Measurements from ENCODE around the gene RAB11FIP2.

The RAB11FIP2 gene

DNA sequence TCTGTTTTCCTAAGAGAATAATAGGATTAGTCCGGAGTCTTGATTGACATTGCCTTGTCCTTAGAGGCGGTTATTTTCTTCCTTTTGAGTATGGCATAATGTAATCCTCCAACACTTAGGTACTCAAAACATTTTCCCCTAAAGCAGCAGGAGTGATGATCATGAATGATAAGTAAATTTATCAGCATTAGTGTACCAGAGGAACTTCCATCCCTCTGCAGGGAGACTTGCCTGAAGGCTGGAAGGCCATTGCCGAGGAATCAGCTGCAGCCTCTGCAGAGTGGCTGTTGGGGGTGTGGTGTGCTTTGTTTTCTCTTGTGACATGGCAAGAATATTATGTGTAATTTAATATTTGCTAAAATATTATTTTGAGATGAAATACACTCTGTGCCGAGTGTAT lies 56.8 kb downstream of the RAB11FIP2 start:
- Histone ChIP-seq H3K27ac (ENCODE audit: insufficient read depth, low read depth, low read length, poor library complexity, severe bottlenecking) (no peak overlapping the region), H3K4me1 (ENCODE audit: control insufficient read depth, insufficient read depth, low read length) (peaks cover 14% of the 10 kb centered on the region), H3K27me3 (ENCODE audit: control insufficient read depth, insufficient read depth, low read length, poor library complexity, severe bottlenecking) (no peaks in the 10 kb centered on the region), H3K4me3 (ENCODE audit: insufficient read depth, low read depth, low read length) (no peak overlapping the region), H3K9me3 (ENCODE audit: control insufficient read depth, low read length) (no peaks in the 10 kb centered on the region), H3K36me3 (ENCODE audit: control insufficient read depth, insufficient read depth, low read length) (no peaks in the 10 kb centered on the region)
- WGBS, 2 experiments = 86 to 89% methylated on average over 2 of the region's 4 CpGs

DNA sequence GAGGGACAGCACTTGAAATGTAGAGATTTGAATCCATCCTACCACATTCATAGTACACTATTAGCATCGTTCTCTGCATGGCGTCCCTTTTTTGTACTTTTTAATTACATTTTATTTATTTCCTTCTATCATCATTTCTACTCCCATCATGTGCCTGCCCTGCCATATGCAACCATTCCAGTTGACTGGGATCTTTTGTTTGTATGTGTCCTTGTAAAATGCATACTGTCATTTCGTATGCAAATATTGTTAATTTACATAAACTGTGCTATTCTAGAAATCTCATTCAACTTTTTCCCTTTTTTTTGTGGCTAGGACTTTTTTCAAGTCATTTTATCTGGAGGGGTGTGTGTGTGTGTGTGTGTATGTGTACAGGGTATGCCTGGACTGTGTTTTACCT lies 57.9 kb downstream of the RAB11FIP2 start:
- H3K4me1 ChIP-seq (ENCODE audit: control insufficient read depth, insufficient read depth, low read length) = peaks cover 14% of the 10 kb centered on the region
- no peak overlapping the region for H3K27ac ChIP-seq (ENCODE audit: insufficient read depth, low read depth, low read length, poor library complexity, severe bottlenecking)
- 97 to 100% methylated on average over 2 of the region's 3 CpGs for WGBS, 2 experiments
- no peaks in the 10 kb centered on the region for H3K36me3 ChIP-seq (ENCODE audit: control insufficient read depth, insufficient read depth, low read length)
- H3K9me3 ChIP-seq (ENCODE audit: control insufficient read depth, low read length) = no peaks in the 10 kb centered on the region
- H3K4me3 ChIP-seq (ENCODE audit: insufficient read depth, low read depth, low read length) = no peak overlapping the region
- no peaks in the 10 kb centered on the region for H3K27me3 ChIP-seq (ENCODE audit: control insufficient read depth, insufficient read depth, low read length, poor library complexity, severe bottlenecking)

DNA sequence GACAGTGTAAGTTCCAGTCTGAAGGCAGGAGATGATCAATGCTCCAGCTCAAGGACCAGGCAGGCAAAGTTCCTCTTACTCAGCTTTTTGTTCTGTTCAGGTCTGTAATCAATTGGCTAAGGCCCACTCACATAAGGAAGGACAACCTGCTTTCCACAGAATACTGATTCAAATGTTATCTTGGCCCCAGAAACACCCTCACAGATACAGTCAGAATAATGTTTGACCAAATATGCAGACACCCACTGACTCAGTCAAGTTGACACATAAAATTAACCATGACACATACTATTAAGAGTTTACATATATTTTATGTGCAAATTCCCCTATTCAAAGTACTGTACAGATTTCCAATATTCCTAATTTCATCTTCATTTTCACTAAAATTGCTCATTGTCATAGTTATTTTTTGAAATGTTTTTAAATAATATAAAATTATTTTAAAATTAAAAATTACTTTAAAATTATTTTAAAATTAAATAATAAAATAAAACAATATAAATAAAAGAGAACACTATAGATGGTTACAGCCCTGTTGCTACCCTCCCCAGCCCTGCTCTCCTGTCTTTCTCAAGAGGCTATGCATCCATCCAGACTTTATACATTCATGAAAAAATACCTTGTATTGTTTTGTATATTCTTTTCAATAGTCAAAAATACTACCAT lies 59.4 kb downstream of the RAB11FIP2 start:
- no peak overlapping the region for H3K4me3 ChIP-seq (ENCODE audit: insufficient read depth, low read depth, low read length)
- peaks cover 8% of the 10 kb centered on the region for H3K4me1 ChIP-seq (ENCODE audit: control insufficient read depth, insufficient read depth, low read length)
- H3K9me3 ChIP-seq (ENCODE audit: control insufficient read depth, low read length) = no peaks in the 10 kb centered on the region
- H3K36me3 ChIP-seq (ENCODE audit: control insufficient read depth, insufficient read depth, low read length) = no peaks in the 10 kb centered on the region
- H3K27me3 ChIP-seq (ENCODE audit: control insufficient read depth, insufficient read depth, low read length, poor library complexity, severe bottlenecking) = no peaks in the 10 kb centered on the region
- H3K27ac ChIP-seq (ENCODE audit: insufficient read depth, low read depth, low read length, poor library complexity, severe bottlenecking) = no peak overlapping the region

DNA sequence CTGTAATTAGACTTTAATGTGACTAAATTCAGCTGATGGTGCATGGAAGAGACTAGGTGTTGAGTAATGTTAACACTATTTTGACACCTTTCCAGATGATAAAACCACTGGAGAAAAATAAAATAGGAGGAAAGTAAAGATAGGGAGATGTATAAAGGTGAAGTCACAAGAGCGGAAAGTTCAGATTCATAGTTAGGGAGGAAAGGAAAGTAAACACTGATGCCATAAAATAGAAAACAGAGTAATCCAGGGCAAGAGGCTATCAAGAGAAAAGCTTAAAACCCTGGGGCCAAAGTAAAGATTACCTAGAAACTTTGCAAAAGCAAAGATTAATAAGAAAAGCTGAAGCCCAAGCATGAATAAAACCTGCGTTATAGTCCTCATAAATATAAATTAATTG lies 62.8 kb downstream of the RAB11FIP2 start:
- WGBS, 2 experiments = 92 to 100% methylated on average over 1 to 2 of the region's 2 CpGs
- H3K27ac ChIP-seq (ENCODE audit: insufficient read depth, low read depth, low read length, poor library complexity, severe bottlenecking) = no peak overlapping the region
- H3K4me1 ChIP-seq (ENCODE audit: control insufficient read depth, insufficient read depth, low read length) = no peaks in the 10 kb centered on the region
- no peak overlapping the region for H3K4me3 ChIP-seq (ENCODE audit: insufficient read depth, low read depth, low read length)
- no peaks in the 10 kb centered on the region for H3K27me3 ChIP-seq (ENCODE audit: control insufficient read depth, insufficient read depth, low read length, poor library complexity, severe bottlenecking)
- H3K9me3 ChIP-seq (ENCODE audit: control insufficient read depth, low read length) = no peaks in the 10 kb centered on the region
- H3K36me3 ChIP-seq (ENCODE audit: control insufficient read depth, insufficient read depth, low read length) = no peaks in the 10 kb centered on the region

DNA sequence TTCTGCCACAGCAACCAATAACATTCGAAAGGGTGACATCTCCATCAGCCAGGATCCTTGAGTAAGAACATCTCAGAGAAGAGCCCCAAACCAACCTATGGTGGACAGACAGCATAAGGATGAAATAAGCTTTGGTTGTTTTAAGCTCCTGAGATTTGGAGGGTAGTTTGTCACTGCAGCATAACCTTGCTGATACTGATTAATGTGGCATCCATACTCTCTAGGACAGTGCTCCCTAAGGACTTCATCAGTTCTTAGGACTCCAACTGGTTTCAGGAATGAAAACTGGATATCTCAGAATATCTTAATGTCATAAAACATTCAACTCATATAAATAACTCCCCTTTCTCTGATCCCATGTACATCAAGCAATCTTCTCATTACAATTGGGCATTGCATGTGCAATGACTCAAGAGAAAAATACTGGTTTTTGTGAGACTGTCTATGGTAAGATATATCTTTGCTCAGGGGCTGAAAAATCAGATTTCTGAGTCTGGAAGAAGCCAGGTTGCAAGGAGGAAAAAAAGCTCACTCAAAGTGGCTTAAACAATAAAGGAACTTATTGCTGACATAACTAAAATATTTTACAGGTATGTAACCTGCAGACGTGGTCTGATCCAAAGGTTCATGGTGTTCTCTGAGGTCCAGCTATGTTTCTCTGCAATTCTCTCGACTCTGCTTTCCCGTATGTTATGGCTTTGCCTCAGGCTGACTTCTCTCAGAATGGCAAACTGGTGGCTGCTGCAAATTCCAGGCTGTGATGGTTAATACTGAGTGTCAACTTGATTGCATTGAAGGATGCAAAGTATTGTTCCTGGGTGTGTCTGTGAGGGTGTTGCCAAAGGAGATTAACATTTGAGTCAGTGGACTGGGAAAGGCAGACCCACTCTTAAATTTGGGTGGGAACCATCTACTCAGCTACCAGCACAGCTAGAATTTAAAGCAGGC lies 65.7 kb downstream of the RAB11FIP2 start:
- no peaks in the 10 kb centered on the region for H3K4me1 ChIP-seq (ENCODE audit: control insufficient read depth, insufficient read depth, low read length)
- 93 to 96% methylated on average over 4 of the region's 4 CpGs for WGBS, 2 experiments

DNA sequence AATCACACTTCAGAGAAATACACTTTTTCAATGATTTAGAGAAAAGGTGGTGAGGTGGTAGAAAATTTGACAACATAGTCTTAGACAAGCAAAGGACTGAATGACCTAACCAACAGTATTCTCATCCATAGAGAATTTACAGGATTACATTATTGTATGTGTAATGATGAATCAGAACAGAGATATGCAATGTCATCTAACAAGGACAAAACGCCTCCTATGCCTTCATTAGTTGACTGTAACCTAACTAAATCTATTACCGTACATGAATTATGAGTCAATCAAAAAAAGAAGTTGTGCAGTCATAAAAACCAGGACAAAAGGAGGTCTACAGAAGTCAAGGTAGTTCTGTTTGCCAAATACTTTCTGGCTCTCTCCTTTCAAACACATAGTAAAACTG lies 66.5 kb downstream of the RAB11FIP2 start:
- Histone ChIP-seq H3K9me3 (ENCODE audit: control insufficient read depth, low read length) (no peaks in the 10 kb centered on the region), H3K27me3 (ENCODE audit: control insufficient read depth, insufficient read depth, low read length, poor library complexity, severe bottlenecking) (no peaks in the 10 kb centered on the region), H3K4me1 (ENCODE audit: control insufficient read depth, insufficient read depth, low read length) (no peaks in the 10 kb centered on the region), H3K27ac (ENCODE audit: insufficient read depth, low read depth, low read length, poor library complexity, severe bottlenecking) (no peak overlapping the region), H3K4me3 (ENCODE audit: insufficient read depth, low read depth, low read length) (no peak overlapping the region), H3K36me3 (ENCODE audit: control insufficient read depth, insufficient read depth, low read length) (no peaks in the 10 kb centered on the region)
- 96 to 98% methylated on average over 2 of the region's 2 CpGs for WGBS, 2 experiments

More for the DNA sequence above, 65.7 kb downstream of the RAB11FIP2 start:
- H3K27me3 ChIP-seq (ENCODE audit: control insufficient read depth, insufficient read depth, low read length, poor library complexity, severe bottlenecking) = no peaks in the 10 kb centered on the region
- H3K9me3 ChIP-seq (ENCODE audit: control insufficient read depth, low read length) = no peaks in the 10 kb centered on the region
- no peak overlapping the region for H3K27ac ChIP-seq (ENCODE audit: insufficient read depth, low read depth, low read length, poor library complexity, severe bottlenecking)
- H3K4me3 ChIP-seq (ENCODE audit: insufficient read depth, low read depth, low read length) = no peak overlapping the region
- H3K36me3 ChIP-seq (ENCODE audit: control insufficient read depth, insufficient read depth, low read length) = no peaks in the 10 kb centered on the region

DNA sequence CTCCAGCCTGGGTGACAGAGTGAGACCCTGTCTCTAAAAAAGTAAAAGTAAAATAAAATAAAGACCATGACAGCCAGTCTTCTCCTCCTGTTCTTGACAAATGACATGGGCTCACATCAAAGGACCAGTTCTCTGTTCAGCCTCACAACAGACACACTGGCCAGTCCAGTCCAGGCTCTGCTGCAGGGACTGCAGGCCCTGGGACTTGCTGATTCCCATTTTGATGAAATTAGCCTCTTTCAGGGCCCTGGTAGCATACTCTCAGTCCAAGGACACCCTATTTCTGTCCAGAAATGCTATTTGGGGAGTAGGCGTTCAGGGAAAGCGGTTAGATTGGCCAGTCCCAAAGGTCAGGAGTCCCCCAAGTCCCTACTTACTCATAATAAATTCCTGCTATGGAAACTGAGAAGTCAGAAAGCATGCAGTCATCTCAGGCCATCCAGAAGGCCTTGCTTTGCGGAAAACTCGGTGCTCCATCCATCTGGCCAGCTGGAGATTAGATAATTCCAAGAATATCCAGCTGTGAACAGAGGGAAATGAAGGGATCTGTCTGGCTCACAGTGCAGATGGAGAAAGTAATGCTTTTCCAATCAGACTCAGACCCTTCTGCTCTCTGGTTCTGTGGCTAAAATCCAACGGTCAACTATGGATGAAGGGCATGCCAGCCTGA lies 74.4 kb downstream of the RAB11FIP2 start:
- Histone ChIP-seq H3K36me3 (ENCODE audit: control insufficient read depth, insufficient read depth, low read length) (no peaks in the 10 kb centered on the region), H3K9me3 (ENCODE audit: control insufficient read depth, low read length) (no peaks in the 10 kb centered on the region), H3K27ac (ENCODE audit: insufficient read depth, low read depth, low read length, poor library complexity, severe bottlenecking) (no peak overlapping the region), H3K4me1 (ENCODE audit: control insufficient read depth, insufficient read depth, low read length) (no peaks in the 10 kb centered on the region), H3K27me3 (ENCODE audit: control insufficient read depth, insufficient read depth, low read length, poor library complexity, severe bottlenecking) (no peaks in the 10 kb centered on the region), H3K4me3 (ENCODE audit: insufficient read depth, low read depth, low read length) (no peak overlapping the region)
- WGBS, 2 experiments = 89 to 99% methylated on average over 5 of the region's 5 CpGs

DNA sequence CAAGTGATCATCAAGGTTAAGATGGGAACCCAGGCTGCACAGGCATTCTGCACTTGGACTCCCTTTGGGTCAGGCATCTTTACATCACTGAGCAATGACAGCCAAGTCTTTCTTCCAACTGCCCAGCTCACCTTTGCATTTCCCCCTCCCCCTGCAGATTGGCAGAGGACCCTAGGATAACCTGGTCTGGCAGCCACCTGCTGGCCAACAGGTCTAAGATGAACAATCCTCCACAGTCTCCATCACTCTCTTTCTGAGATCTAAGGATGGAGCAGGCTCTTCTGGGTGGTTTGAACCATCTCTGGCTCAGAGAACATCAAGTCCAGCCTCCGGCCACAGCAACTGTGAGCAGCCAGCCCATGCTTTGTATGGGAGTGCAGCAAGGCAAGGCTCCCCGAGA lies 75.8 kb downstream of the RAB11FIP2 start:
- Histone ChIP-seq H3K4me1 (ENCODE audit: control insufficient read depth, insufficient read depth, low read length) (no peaks in the 10 kb centered on the region), H3K36me3 (ENCODE audit: control insufficient read depth, insufficient read depth, low read length) (no peaks in the 10 kb centered on the region), H3K27ac (ENCODE audit: insufficient read depth, low read depth, low read length, poor library complexity, severe bottlenecking) (no peak overlapping the region), H3K27me3 (ENCODE audit: control insufficient read depth, insufficient read depth, low read length, poor library complexity, severe bottlenecking) (no peaks in the 10 kb centered on the region), H3K9me3 (ENCODE audit: control insufficient read depth, low read length) (no peaks in the 10 kb centered on the region), H3K4me3 (ENCODE audit: insufficient read depth, low read depth, low read length) (no peak overlapping the region)
- WGBS, 2 experiments = 85 to 95% methylated on average over 2 of the region's 2 CpGs

DNA sequence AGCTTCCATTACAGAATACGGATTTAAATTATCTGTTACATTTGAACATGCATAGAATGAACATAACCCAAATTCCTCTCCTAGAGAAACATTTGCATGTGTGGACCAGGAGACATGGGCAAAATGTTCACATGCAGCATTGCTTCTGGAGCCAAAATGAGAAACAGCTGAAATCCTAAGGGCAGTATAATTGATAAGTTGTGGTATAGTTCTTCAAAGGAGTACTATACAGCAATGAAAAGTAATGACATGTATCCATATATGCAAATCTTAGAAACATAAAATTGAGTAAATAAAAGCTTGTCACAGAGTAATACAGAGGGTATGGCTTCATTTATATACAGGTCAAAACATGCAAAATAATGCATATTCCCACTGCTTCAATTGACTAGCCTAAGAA lies 77.1 kb downstream of the RAB11FIP2 start:
- Histone ChIP-seq H3K9me3 (ENCODE audit: control insufficient read depth, low read length) (no peaks in the 10 kb centered on the region), H3K4me1 (ENCODE audit: control insufficient read depth, insufficient read depth, low read length) (no peaks in the 10 kb centered on the region), H3K4me3 (ENCODE audit: insufficient read depth, low read depth, low read length) (no peak overlapping the region), H3K27ac (ENCODE audit: insufficient read depth, low read depth, low read length, poor library complexity, severe bottlenecking) (no peak overlapping the region), H3K27me3 (ENCODE audit: control insufficient read depth, insufficient read depth, low read length, poor library complexity, severe bottlenecking) (no peaks in the 10 kb centered on the region), H3K36me3 (ENCODE audit: control insufficient read depth, insufficient read depth, low read length) (no peaks in the 10 kb centered on the region)
- 80 to 96% methylated on average over 1 of the region's 1 CpG for WGBS, 2 experiments

Data from ectodermal cell (in vitro differentiated cells).